Left lung (tissue), 10 donors: ENCODE results near the gene GGA1. TPM values are rescaled to one million over a fixed set of nuclear protein-coding genes. Genes with fewer than 3 reads are reported as not detected.

ENCODE experiments used
- ATAC-seq: fragments of 200-7000 bp; cut with Tn5 transposase; one replicate; pipeline ENCODE4 v1.9.1; 2020; ENCODE audit warnings: moderate library complexity
- DNase-seq, 4 donors: peaks; one replicate each; pipeline ENCODE4 v3.0.0-alpha.2; 2013 to 2020
- H3K27ac ChIP-seq, 2 donors: fragments of 200-600 bp; sonication (generic) in 1 of 2; one replicate each; pipeline versions ENCODE4 v1.5.0 to v1.8.0; 2020 to 2021
- H3K27me3 ChIP-seq, 2 donors: fragments of 200-600 bp; sonication (generic) in 1 of 2; one replicate each; pipeline versions ENCODE4 v1.5.0 to v1.8.0; 2020 to 2021
- H3K36me3 ChIP-seq, 2 donors: fragments of 200-600 bp; sonication (generic) in 1 of 2; one replicate each; pipeline versions ENCODE4 v1.5.0 to v1.8.0; 2020 to 2021
- H3K4me1 ChIP-seq, 2 donors: fragments of 200-600 bp; one replicate each; pipeline ENCODE4 v1.8.0; 2021
- H3K4me3 ChIP-seq, 2 donors: fragments of 200-600 bp; sonication (generic) in 1 of 2; one replicate each; pipeline versions ENCODE4 v1.5.0 to v1.8.0; 2020 to 2021; ENCODE audit warnings: mild to moderate bottlenecking in 1 of 2
- H3K9me3 ChIP-seq, 2 donors: fragments of 200-600 bp; sonication (generic) in 1 of 2; one replicate each; pipeline versions ENCODE4 v1.5.0 to v1.8.0; 2020 to 2021
- CTCF ChIP-seq, 2 donors: fragments of 200-600 bp; sonication (generic) in 1 of 2; IDR thresholded peaks; one replicate each; pipeline versions ENCODE4 v1.5.0 to v1.8.0; 2021; ENCODE audit warnings: antibody characterized with exemption in 2 of 2
- intact Hi-C, 2 donors: fragments of 100-400 bp; cut with DNase I; formaldehyde crosslinking; loops; one replicate each; pipeline versions ENCODE4 v1.11.2 to v1.14.2; 2022
- polyA plus RNA-seq, 6 donors: library from polyadenylated mRNA; unstranded; fragments of 120-200 nt; gene quantifications; one replicate each; pipeline ENCODE4 v1.2.1, GENCODE V29; 2013; ENCODE audit not compliant: insufficient read length in 6 of 6
- total RNA-seq, 2 donors: library from RNA; stranded (reverse); fragmentation: NEBNext Ultra II Directional; extraction: Animal tissue kit (Norgen Biotek cat#: 25700); gene quantifications; one replicate each; pipeline ENCODE4 v1.2.1, GENCODE V29; 2021
- donor health status: DM: no; HTN: yes; CAD: no.
- donor health status: DM: no; HTN: no; CAD: no.

Gene GGA1
- total and polyA plus RNA-seq, 8 donors = 49.6 to 71.2 (median 58.8) TPM

GRCh38 chr22:37630839-37631435, 22.3 kb downstream of the GGA1 start:
- Histone ChIP-seq H3K4me1 (peaks cover 30 to 65% of the 10 kb centered on the region in 2 donors), H3K36me3 (peaks cover 0 to 61% of the 10 kb centered on the region in 2 donors), H3K27me3 (no peaks in the 10 kb centered on the region), H3K27ac (peak overlapping the region in 1 of 2 donors; percentile 95), H3K9me3 (no peaks in the 10 kb centered on the region), H3K4me3 (no peak overlapping the region)
- no peak for TF ChIP-seq CTCF (IDR thresholded peaks at IDR 0.05)
- intact Hi-C loops = no loop called here
- no peak for DNase-seq
- no peak for ATAC-seq

GRCh38 chr22:37631448-37632173, 23.0 kb downstream of the GGA1 start:
- Histone ChIP-seq H3K4me3 (no peak overlapping the region), H3K27ac (peak overlapping the region in 1 of 2 donors; percentile 95), H3K36me3 (peaks cover 0 to 54% of the 10 kb centered on the region in 2 donors), H3K27me3 (no peaks in the 10 kb centered on the region), H3K4me1 (peaks cover 23 to 65% of the 10 kb centered on the region in 2 donors), H3K9me3 (no peaks in the 10 kb centered on the region)
- TF ChIP-seq CTCF (IDR thresholded peaks at IDR 0.05) = no peak
- intact Hi-C loops = no loop called here
- ATAC-seq = no peak
- DNase-seq = peak in 1 of 4 donors; percentile 35

- Histone ChIP-seq H3K27ac (peak overlapping the region; percentile 83 to 95), H3K9me3 (no peaks in the 10 kb centered on the region), H3K36me3 (peaks cover 0 to 52% of the 10 kb centered on the region in 2 donors), H3K4me3 (peak overlapping the region in 1 of 2 donors; percentile 11), H3K4me1 (peaks cover 23 to 65% of the 10 kb centered on the region in 2 donors), H3K27me3 (no peaks in the 10 kb centered on the region)
- TF ChIP-seq CTCF (IDR thresholded peaks at IDR 0.05) = no peak
- intact Hi-C loops = no loop called here
- DNase-seq (no peak), ATAC-seq (no peak)
These were observed 23.8 kb downstream of the GGA1 start for GRCh38 chr22:37632174-37633088.

GRCh38 chr22:37633089-37633624, 24.5 kb downstream of the GGA1 start:
- Histone ChIP-seq H3K9me3 (no peaks in the 10 kb centered on the region), H3K36me3 (peaks cover 0 to 46% of the 10 kb centered on the region in 2 donors), H3K4me1 (peaks cover 23 to 65% of the 10 kb centered on the region in 2 donors), H3K27me3 (no peaks in the 10 kb centered on the region), H3K4me3 (peak overlapping the region in 1 of 2 donors; percentile 11), H3K27ac (peak overlapping the region; percentile 83 to 95)
- ATAC-seq = no peak
- DNase-seq = no peak
- intact Hi-C loops = no loop called here
- no peak for TF ChIP-seq CTCF (IDR thresholded peaks at IDR 0.05)
